ENCODE measurements around the gene CFAP44. TPM values are rescaled to one million over a fixed set of nuclear protein-coding genes. Genes with fewer than 3 reads are reported as not detected.

CFAP44 gene
- polyA plus RNA-seq, 3 donors: 13.9 to 38.3 (median 27.6) TPM

Other genes starting within 250 kb of the CFAP44 start
- gene BOC, start 229.9 kb downstream of the CFAP44 start, polyA plus RNA-seq (ENCODE audit: insufficient read length in 3 of 3): 10 to 100 TPM; 20.7 to 30.7 (median 24.2) TPM
- 10 to 100 TPM; 22.4 to 29.7 (median 23.4) TPM for gene SPICE1, start 73.7 kb upstream of the CFAP44 start, polyA plus RNA-seq (ENCODE audit: insufficient read length in 3 of 3)
- 1 to 10 TPM; 2.1 to 5.3 (median 3.4) TPM for gene SIDT1, start 91.1 kb upstream of the CFAP44 start, polyA plus RNA-seq (ENCODE audit: insufficient read length in 3 of 3)

Measured in renal pelvis (tissue), 3 donors.